ENCODE results near the gene DSG2.

DNA sequence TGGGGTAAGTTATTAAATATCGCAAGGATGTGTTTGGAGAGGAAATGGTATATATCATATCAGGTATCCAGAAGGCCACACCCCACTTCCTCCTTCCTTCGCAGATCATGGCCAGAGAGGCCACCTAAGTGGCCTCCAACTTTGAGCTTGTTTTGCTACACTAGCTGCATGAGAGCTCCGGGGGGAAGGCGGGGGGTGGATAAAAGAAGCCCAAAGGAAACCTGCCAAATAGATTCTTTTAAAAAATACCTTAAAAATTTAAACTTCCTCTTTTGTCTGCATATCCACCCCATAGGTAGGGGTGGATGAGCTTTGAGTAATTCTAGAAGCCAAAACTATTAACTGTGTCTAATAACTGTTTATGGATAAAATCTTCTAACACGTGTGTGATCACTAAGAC, 88.0 kb downstream of the DSG2 start:
- TF ChIP-seq GATA2 (IDR thresholded peaks at IDR 0.05; ENCODE audit: low read depth, low read length) (no peak), GATA3 (IDR thresholded peaks at IDR 0.05; ENCODE audit: low read depth, low read length) (no peak)
